AG10803 (cell line): ENCODE data around the gene RBM6.

Experiments used
- DNase-seq: peaks from one replicate; pipeline ENCODE4 v3.0.0; 2010; ENCODE audit warnings: low read depth
- H3K4me3 ChIP-seq: 2 replicates; pipeline ENCODE4 v1.5.1; 2011; ENCODE audit warnings: mild to moderate bottlenecking, low read length, control low read depth
- CTCF ChIP-seq: conservative IDR thresholded peaks from 2 replicates; pipeline ENCODE4 v1.5.1; 2011; ENCODE audit warnings: mild to moderate bottlenecking, low read length, control low read depth, inconsistent platforms

Gene RBM6

GRCh38 chr3:49966233-49966942 is 26.4 kb downstream of the RBM6 start:
- no peak overlapping the region for H3K4me3 ChIP-seq
- TF ChIP-seq CTCF, result no peak
- DNase-seq, result no peak

GRCh38 chr3:49967291-49967690 is 27.3 kb downstream of the RBM6 start:
- no peak overlapping the region for H3K4me3 ChIP-seq
- no peak for DNase-seq
- no peak for TF ChIP-seq CTCF

DNA sequence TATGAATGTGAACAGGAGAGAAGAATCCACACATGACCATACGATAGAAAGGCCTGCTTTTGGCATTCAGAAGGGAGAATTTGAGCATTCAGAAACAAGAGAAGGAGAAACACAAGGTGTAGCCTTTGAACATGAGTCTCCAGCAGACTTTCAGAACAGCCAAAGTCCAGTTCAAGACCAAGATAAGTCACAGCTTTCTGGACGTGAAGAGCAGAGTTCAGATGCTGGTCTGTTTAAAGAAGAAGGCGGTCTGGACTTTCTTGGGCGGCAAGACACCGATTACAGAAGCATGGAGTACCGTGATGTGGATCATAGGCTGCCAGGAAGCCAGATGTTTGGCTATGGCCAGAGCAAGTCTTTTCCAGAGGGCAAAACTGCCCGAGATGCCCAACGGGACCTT is 28.4 kb downstream of the RBM6 start:
- no peak for DNase-seq
- no peak overlapping the region for H3K4me3 ChIP-seq
- TF ChIP-seq CTCF, result no peak

GRCh38 chr3:49972656-49973055 is 32.7 kb downstream of the RBM6 start:
- no peak for TF ChIP-seq CTCF
- no peak for DNase-seq
- H3K4me3 ChIP-seq, result no peak overlapping the region

DNA sequence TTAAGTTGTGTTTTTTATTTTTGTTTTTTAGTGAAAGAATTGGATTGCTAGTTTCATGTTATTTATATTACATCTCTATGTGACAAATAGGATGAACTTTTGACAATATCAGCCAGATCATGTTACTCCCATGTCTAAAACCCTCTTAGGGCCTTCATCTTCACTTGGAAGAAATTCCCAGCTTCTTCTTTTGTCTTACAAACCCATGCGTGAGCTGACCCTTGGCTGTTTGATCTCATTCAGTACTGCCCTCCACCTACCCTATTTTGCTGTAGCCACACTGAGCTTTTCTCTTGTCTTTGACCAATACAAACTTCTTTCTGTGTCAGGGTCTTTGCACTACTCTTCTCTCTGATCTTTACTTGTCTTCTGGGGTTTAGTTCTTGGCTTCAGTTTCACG is 37.0 kb downstream of the RBM6 start:
- TF ChIP-seq CTCF, result no peak
- no peak overlapping the region for H3K4me3 ChIP-seq

DNA sequence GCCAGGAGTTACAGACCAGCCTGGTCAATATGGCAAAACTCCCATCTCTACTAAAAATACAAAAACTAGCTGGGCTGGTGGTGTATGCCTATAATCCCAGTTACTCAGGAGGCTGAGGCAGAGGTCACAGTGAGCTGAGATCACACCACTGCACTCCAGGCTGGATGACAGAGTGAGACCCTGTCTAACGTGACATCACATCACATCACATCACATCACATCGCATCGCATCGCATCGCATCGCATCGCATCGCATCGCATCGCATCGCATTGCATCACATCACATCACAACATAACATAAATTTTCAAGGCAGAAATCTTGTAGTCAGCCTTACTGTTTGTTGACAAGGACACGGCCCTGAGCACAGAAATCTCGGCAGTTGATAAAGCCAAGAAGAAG is 44.4 kb downstream of the RBM6 start:
- TF ChIP-seq CTCF, result no peak
- H3K4me3 ChIP-seq, result no peak overlapping the region
- no peak for DNase-seq

More for the DNA sequence above, 37.0 kb downstream of the RBM6 start:
- DNase-seq, result no peak

GRCh38 chr3:49992326-49992725 is 52.4 kb downstream of the RBM6 start:
- DNase-seq, result no peak
- TF ChIP-seq CTCF, result no peak
- H3K4me3 ChIP-seq, result no peak overlapping the region
